Liver (tissue), 9 donors: ENCODE measurements around the gene ERC2. TPM values are rescaled to one million over a fixed set of nuclear protein-coding genes. Genes with fewer than 3 reads are reported as not detected.

Experiments
- DNase-seq: peaks from one replicate; pipeline ENCODE4 v3.0.0-alpha.2; 2017; ENCODE audit warnings: low spot score
- H3K27ac ChIP-seq, 2 donors: one replicate each; pipeline ENCODE4 v1.7.0; 2013; ENCODE audit warnings: inconsistent platforms in 2 of 2, low read length in 2 of 2, control low read depth in 1 of 2, low read depth in 1 of 2, mild to moderate bottlenecking in 1 of 2
- H3K27me3 ChIP-seq, 4 donors: one replicate each; pipeline versions ENCODE4 v1.6.1 to v1.7.0; 2013; ENCODE audit warnings: low read length in 3 of 4, inconsistent platforms in 1 of 4, mild to moderate bottlenecking in 1 of 4, moderate library complexity in 1 of 4; ENCODE audit not compliant: control insufficient read depth in 4 of 4, insufficient read depth in 4 of 4
- H3K36me3 ChIP-seq, 4 donors: one replicate each; pipeline versions ENCODE4 v1.6.1 to v1.7.0; 2013; ENCODE audit warnings: low read length in 3 of 4, mild to moderate bottlenecking in 3 of 4, low read depth in 1 of 4, moderate library complexity in 1 of 4; ENCODE audit not compliant: control insufficient read depth in 4 of 4, insufficient read depth in 3 of 4
- H3K4me1 ChIP-seq, 4 donors: one replicate each; pipeline versions ENCODE4 v1.6.1 to v1.7.0; 2013; ENCODE audit warnings: low read length in 3 of 4, mild to moderate bottlenecking in 3 of 4, moderate library complexity in 1 of 4; ENCODE audit not compliant: control insufficient read depth in 4 of 4, insufficient read depth in 4 of 4
- H3K4me3 ChIP-seq, 3 donors: one replicate each; pipeline versions ENCODE4 v1.6.1 to v1.7.0; 2013; ENCODE audit warnings: low read length in 3 of 3, control low read depth in 1 of 3, low read depth in 1 of 3, mild to moderate bottlenecking in 1 of 3
- H3K9ac ChIP-seq, 2 donors: one replicate each; pipeline ENCODE4 v1.7.0; 2013; ENCODE audit warnings: low read length in 2 of 2, mild to moderate bottlenecking in 2 of 2, moderate library complexity in 2 of 2, control low read depth in 1 of 2, low read depth in 1 of 2
- H3K9me3 ChIP-seq, 4 donors: one replicate each; pipeline versions ENCODE4 v1.6.1 to v1.7.0; 2013; ENCODE audit warnings: low read length in 3 of 4; ENCODE audit not compliant: control insufficient read depth in 4 of 4
- ATF3 ChIP-seq: IDR thresholded peaks from 2 replicates; pipeline ENCODE4 v1.6.1; 2016; ENCODE audit warnings: antibody characterized with exemption
- CTCF ChIP-seq: fragments of 150-350 bp; IDR thresholded peaks from 2 replicates; pipeline ENCODE4 v1.5.1; 2017; ENCODE audit warnings: improper control_type of control experiment, low read depth, low read length; ENCODE audit not compliant: missing input control
- EGR1 ChIP-seq, 2 donors: IDR thresholded peaks; 2 replicates each; pipeline ENCODE4 v1.6.1; 2016 to 2018; ENCODE audit warnings: antibody characterized with exemption in 2 of 2, low read depth in 2 of 2
- FOXA1 ChIP-seq: IDR thresholded peaks from 2 replicates; pipeline ENCODE4 v1.6.1; 2016; ENCODE audit warnings: antibody characterized with exemption
- FOXA2 ChIP-seq: IDR thresholded peaks from 2 replicates; pipeline ENCODE4 v1.6.1; 2016; ENCODE audit warnings: antibody characterized with exemption
- GABPA ChIP-seq, 2 donors: IDR thresholded peaks in 1 of 2; conservative IDR thresholded peaks in 1 of 2; 2 replicates each; pipeline ENCODE4 v1.6.1; 2016; ENCODE audit warnings: antibody characterized with exemption in 2 of 2, mild to moderate bottlenecking in 1 of 2, moderate library complexity in 1 of 2
- HNF4A ChIP-seq, 2 donors: conservative IDR thresholded peaks; 2 replicates each; pipeline ENCODE4 v1.6.1; 2016; ENCODE audit warnings: antibody characterized with exemption in 2 of 2, mild to moderate bottlenecking in 2 of 2
- HNF4G ChIP-seq: IDR thresholded peaks from 2 replicates; pipeline ENCODE4 v1.6.1; 2016; ENCODE audit warnings: antibody characterized with exemption
- JUND ChIP-seq, 2 donors: IDR thresholded peaks; 2 replicates each; pipeline ENCODE4 v1.6.1; 2016; ENCODE audit warnings: antibody characterized with exemption in 2 of 2
- MAX ChIP-seq: IDR thresholded peaks from 2 replicates; pipeline ENCODE4 v1.6.1; 2016; ENCODE audit warnings: antibody characterized with exemption
- NR2F2 ChIP-seq: IDR thresholded peaks from 2 replicates; pipeline ENCODE4 v1.6.1; 2016; ENCODE audit warnings: antibody characterized with exemption
- RAD21 ChIP-seq, 2 donors: IDR thresholded peaks; 2 replicates each; pipeline ENCODE4 v1.6.1; 2016; ENCODE audit warnings: antibody characterized with exemption in 2 of 2, mild to moderate bottlenecking in 2 of 2
- REST ChIP-seq: IDR thresholded peaks from 2 replicates; pipeline ENCODE4 v1.6.1; 2016; ENCODE audit warnings: antibody characterized with exemption, mild to moderate bottlenecking
- RXRA ChIP-seq, 2 donors: IDR thresholded peaks; 2 replicates each; pipeline ENCODE4 v1.6.1; 2017 to 2018; ENCODE audit warnings: antibody characterized with exemption in 2 of 2, mild to moderate bottlenecking in 1 of 2
- SP1 ChIP-seq: IDR thresholded peaks from 2 replicates; pipeline ENCODE4 v1.6.1; 2018; ENCODE audit warnings: antibody characterized with exemption, mild to moderate bottlenecking
- TAF1 ChIP-seq: conservative IDR thresholded peaks from 2 replicates; pipeline ENCODE4 v1.6.1; 2016; ENCODE audit warnings: antibody characterized with exemption, mild to moderate bottlenecking
- YY1 ChIP-seq: IDR thresholded peaks from 2 replicates; pipeline ENCODE4 v1.6.1; 2016; ENCODE audit warnings: antibody characterized with exemption, mild to moderate bottlenecking
- ZBTB33 ChIP-seq: IDR thresholded peaks from 2 replicates; pipeline ENCODE4 v1.6.1; 2016; ENCODE audit warnings: antibody characterized with exemption
- WGBS: extraction: QIAGEN DNeasy Blood & Tissue Kit; methylation state at CpG from one replicate; pipeline ENCODE4 v1.1.7; 2013; 5-methylcytosine and 5-hydroxymethylcytosine counted together
- polyA plus RNA-seq, 2 donors: library from polyadenylated mRNA; stranded (reverse) in 1 of 2; unstranded in 1 of 2; fragments of 200-250 nt in 1 of 2; fragments of >200 nt in 1 of 2; fragmentation: Nextera tagmentation in 1 of 2; extraction: Ambion mirVana in 1 of 2; gene quantifications; one replicate each; pipeline versions ENCODE4 v1.2.1 to v1.2.3, GENCODE V29; 2013 to 2015
- total RNA-seq, 2 donors: library from RNA; depleted of rRNA; stranded (reverse); fragments of >200 nt; gene quantifications; one replicate each; pipeline ENCODE4 v1.2.3, GENCODE V29; 2014
- donor health status: healthy.
- donor health status: healthy.
- donor health status: healthy.
- donor health status: healthy.
- donor health status: healthy.

ERC2 gene
- total and polyA plus RNA-seq, 4 donors = 0.14 to 0.25 TPM; not detected in 2

GRCh38 chr3:56339671-56340070 lies 128.6 kb downstream of the ERC2 start:
- Histone ChIP-seq H3K27ac (no peak overlapping the region), H3K9ac (no peak overlapping the region), H3K27me3 (no peaks in the 10 kb centered on the region), H3K9me3 (no peaks in the 10 kb centered on the region), H3K4me1 (no peaks in the 10 kb centered on the region), H3K4me3 (no peak overlapping the region), H3K36me3 (no peaks in the 10 kb centered on the region)
- DNase-seq = no peak
- TF ChIP-seq NR2F2 = no peak
- TF ChIP-seq RXRA (IDR thresholded peaks at IDR 0.05) = no peak
- TF ChIP-seq JUND (IDR thresholded peaks at IDR 0.05) = no peak
- no peak for TF ChIP-seq HNF4A (conservative IDR thresholded peaks at IDR 0.05)
- TF ChIP-seq ATF3 = no peak
- no peak for TF ChIP-seq CTCF
- no peak for TF ChIP-seq HNF4G
- TF ChIP-seq ZBTB33 = no peak
- no peak for TF ChIP-seq REST
- no peak for TF ChIP-seq EGR1 (IDR thresholded peaks at IDR 0.05; ENCODE audit: low read depth in 2 of 2)
- TF ChIP-seq RAD21 (IDR thresholded peaks at IDR 0.05) = no peak
- no peak for TF ChIP-seq GABPA (IDR thresholded peaks at IDR 0.05 in 1 of 2, conservative IDR thresholded peaks at IDR 0.05 in 1 of 2)
- no peak for TF ChIP-seq TAF1
- TF ChIP-seq FOXA2 = no peak
- TF ChIP-seq SP1 = no peak
- no peak for TF ChIP-seq YY1
- TF ChIP-seq MAX = no peak
- no peak for TF ChIP-seq FOXA1
- 65% methylated on average over 4 of the region's 4 CpGs for WGBS
